GM18868 (cell line): Measurements from ENCODE around the gene CTSF.
"Not testable (repeated sequence)": the region's sequence is repeated elsewhere in the genome, so short reads cannot be mapped to it uniquely, and the experiment has no call there.

Experiments used
- ATAC-seq: cut with Tn5 transposase; IDR thresholded peaks from one replicate; pipeline ENCODE4 v1.9.1; 2021; ENCODE audit warnings: mild to moderate bottlenecking, moderate library complexity; ENCODE audit not compliant: unreplicated experiment

Gene CTSF

DNA sequence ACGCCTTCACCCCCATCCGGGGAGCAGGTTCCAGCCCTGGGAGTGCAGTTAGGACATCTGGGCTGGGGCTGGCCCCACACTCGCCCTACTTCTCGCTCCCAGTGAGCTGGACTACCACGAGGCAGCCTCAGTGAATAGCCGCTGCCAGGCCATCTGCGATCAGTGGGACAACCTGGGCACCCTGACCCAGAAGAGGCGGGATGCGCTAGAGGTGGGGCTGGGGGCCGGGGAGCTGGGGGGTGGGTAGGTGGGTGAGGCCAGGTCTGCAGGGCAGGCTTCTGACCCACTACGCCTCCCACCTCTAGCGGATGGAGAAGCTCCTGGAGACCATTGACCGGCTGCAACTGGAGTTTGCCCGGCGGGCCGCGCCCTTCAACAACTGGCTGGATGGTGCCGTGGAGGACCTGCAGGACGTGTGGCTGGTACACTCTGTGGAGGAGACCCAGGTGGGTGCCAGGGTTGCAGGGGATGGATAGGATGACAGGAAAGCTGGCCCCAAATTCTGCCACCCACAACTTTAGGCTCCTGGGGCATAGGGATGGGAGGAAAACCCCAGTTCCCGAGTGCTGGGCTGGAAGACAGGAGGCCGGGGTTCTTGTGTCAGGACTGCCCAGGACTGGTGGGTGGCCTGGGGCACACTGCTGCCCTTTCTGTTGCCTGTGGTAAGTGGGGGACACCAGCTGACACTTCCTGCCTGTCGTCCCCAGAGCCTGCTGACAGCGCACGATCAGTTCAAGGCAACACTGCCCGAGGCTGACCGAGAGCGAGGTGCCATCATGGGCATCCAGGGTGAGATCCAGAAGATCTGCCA is 8.3 kb downstream of the CTSF start:
- no peak for ATAC-seq

DNA sequence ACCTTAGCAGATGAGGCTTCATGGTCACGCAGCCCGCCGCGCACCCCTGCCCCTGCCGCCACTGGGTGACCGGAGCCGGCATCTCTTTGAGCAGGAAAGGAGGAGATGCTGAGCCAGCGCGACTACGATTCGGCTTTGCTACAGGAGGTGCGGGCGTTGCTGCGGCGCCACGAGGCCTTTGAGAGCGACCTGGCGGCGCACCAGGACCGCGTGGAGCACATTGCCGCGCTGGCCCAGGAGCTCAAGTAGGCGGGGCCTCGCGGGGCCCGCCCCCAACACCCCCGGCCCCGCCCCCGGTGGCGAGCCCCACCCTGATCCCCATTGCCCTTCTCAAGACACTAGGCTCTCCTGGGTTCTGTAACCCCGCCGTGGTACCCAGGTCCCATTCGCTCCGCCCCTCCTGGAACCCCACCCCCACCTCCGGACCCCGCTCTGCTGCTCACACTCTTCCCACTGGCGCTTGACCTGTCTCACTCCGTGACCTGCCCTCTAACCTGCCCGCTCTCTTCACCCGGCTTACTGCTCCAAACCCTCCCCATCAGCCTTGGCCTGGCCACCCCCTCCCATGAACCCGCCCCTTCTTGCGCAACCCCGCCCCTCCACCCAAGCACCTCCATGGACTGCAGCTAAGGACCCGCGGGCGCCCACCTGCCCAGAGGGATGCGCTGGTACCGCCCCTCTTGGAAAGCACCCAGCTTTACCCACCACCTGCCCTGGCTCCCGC is 9.1 kb downstream of the CTSF start:
- ATAC-seq: no peak

DNA sequence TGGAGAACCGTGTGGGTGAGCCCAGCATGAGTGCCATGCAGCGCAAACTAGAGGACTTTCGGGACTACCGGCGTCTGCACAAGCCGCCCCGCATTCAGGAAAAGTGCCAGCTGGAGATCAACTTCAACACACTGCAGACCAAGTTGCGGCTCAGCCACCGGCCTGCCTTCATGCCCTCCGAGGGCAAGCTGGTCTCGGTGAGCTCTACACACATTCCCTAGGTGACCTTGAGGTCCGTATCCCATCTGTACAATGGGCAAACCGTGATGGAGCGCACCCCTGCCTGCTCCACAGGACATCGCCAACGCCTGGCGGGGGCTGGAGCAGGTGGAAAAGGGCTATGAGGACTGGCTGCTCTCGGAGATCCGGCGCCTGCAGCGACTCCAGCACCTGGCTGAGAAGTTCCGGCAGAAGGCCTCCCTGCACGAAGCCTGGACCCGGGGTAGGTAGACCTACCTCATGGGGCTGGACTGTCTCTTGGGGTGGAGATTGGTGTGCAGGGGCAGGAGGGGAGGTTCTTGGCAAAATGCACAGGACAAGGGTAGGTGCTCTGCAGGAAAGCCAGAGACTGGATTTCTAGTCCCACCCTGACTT is 10.6 kb downstream of the CTSF start:
- no peak for ATAC-seq

DNA sequence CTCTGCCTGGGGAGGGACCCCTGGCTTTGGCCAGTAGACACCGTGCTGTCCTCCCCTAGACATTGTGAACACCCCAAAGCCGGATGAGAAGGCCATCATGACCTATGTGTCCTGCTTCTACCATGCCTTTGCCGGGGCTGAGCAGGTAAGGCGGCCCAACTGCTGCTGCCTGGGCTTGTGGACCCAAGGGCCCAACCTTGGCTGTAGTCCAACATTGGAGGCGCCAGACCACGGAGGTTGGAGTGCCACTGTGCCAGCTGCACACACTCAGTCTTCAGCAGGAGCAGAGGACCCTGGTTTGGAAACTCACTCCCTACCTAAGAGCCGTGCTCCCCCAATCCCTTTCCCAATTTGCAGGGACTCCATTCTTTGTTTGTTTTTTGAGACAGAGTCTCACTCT is 12.3 kb downstream of the CTSF start:
- no peak for ATAC-seq

DNA sequence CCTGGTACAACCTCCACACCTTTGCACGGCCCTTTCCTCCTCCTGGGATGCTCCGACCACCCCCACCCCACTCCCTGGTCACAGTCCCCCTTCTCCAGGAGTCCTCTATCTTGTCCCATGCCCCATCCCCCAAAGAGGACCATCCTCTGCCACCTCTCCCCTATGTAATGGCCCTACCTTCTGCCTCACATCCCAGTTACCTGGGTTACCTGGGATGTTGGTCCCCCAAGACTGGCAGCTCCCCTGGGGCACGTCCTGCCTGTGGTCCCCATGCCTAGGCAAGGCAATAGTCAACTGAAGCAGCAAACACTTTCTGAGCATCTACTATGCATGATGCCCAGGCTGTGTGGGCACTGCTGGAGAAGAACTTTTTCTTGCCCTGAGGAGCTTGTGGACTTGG is 13.0 kb downstream of the CTSF start:
- no peak for ATAC-seq

DNA sequence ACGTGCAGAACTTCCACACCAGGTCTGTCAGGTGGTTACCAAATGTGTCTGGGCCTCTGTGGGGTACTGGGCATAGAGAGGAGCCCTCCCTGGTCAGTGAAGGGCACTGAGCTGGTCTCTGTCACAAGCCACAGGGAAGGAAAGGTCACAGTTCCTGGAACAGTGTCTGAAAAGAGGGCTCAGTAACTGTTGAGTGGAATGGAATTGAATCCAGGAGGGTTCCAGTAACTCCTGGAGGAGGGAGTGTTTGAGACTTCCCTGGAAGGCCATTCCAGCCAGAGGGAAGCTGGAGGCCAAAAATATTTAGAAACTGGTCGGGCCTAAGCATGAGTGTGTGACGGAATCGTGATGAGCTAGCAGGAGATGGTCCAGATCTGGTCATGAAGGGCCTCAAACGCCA is 13.8 kb downstream of the CTSF start:
- ATAC-seq: no peak

DNA sequence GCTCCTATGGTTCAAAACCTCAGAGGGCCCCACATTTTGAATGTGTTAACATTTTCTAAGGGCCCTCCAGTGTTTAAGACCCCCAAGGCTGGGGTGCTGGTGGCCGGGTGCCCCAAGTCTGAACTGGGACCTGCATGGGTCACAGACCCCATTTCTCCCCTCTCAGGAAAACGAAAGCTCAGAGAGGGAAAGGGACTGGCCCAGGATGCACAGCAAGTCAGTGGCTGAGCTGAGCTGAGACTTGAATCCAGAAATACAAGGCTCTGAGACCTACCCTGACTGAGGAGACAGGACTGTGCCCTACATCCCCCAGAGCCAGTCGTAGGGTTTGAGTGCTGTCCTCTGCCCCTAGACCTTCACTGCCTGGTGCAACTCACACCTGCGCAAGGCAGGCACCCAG is 17.5 kb downstream of the CTSF start:
- ATAC-seq: no peak

DNA sequence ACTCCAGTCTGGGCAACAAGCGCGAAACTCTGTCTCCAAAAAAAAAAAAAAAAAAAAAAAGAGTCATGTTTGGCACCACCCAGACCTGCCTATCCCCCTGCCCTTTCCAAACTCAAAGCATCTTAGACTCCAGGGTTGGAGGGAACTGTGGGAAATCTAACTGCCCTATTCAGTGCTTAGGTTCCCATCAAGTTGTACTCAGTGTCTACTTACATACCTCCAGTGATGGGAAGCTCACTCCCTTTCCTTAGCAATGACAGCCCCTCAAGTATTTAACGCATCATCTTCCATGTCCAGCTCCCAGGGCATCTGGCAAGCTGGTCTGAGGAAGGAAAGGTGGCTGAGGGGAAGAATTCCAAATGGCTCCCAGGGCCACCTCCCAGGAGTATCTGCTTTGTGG is 18.7 kb downstream of the CTSF start:
- no peak for ATAC-seq

DNA sequence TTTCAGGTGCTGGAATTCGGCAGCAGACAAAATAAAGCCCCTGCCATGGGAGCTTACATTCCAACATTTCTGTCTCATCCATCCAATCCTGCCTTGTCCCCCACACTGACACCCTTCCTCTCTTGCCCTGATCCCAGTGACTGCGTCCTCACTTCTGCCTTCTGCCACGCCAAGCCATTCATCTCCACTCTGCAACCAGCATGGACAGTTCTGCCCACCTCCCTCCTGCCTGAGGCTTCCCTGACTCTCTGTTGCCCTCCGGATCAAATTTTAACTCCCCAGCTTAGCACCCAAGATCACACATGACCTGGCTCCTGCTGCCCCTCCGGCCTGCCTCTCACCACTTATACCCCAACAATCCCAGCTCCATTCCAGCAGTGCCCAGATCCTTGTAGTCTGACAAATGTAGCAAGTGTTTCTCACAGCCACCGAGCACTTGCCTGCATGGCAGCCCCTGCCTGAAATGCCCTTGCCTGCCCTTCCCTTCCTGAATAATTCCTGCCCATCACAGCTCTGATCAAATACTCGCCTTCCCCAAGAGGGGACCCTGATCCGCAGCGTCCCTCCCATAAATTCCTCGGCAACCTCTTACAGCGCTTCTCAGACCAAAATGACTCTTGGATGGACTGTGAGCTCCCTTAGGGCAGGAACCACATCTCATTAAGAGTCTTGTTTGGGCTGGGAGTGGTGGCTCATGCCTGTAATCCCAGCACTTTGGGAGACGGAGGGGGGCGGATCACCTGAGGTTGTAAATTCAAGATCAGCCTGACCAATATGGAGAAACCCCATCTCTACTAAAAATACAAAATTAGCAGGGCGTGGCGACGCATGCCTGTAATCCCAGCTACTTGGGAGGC is 19.4 kb downstream of the CTSF start:
- no peak for ATAC-seq

DNA sequence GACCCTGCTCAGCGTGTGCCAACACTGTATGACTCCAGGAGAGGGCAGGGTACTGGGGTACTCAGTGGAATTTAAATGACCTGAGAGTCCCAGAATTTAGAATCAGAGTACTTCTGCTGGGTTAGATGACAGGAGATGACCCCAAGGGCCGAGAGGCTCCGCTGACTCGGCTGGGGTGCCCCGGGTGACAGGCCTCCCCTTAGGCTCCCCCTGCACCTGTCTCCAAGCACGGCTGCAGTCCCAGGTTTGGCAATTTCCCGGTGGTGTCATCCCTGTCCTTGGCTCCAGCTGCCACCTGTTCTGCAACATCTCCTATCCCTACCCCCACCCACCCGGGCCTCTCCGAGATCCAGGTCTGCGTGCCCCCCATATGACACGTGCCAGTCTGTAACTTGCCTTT is 20.4 kb downstream of the CTSF start:
- ATAC-seq: no peak

DNA sequence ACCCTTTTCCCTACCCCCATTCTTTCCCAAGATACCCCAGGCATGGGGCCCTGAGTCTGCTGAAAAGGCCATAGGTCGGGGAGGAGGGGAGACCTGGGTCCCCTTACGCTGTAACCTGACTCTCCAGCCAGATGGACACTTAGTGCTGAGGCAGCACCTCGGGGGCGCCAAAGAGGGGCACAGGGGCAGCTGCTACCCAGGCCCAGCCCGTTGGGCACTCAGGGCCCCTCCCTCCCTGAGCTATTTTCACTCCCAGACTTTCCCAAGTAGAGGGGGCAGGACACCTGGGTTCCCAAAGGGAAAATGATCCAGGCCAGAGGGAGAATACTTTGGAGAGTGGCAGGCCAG is 20.8 kb downstream of the CTSF start:
- no peak for ATAC-seq

DNA sequence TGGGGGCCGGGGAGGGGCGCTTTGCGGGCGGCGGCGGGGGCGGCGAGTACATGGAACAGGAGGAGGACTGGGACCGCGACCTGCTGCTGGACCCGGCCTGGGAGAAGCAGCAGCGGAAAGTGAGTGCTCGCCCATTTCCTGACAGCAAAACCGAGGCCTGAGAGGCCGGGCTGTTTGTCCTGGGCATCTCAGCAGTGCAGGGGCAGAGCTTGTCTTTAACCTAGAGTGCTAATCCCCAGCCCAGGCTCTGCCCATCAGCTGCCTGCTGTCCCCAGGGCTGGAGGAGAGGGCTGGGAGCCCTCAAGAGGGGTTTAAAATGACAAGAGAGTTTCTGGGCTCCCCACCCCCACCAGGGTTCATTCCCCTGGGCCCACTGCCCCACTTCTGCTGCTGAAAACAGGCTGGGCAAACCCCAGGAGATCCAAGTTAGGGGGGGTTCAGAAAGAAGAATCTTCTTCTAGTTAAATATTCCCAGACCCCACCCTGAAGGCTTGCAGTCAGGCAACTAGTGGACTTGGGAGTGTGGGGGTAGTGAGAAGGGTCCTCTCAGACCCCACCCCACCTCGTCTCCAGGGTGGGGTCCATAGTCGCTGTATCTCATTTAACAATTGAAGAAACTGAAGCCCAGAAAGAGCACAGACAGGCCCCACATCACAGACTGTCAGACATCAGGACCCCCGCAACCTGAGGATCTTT is 21.3 kb downstream of the CTSF start:
- ATAC-seq: no peak

DNA sequence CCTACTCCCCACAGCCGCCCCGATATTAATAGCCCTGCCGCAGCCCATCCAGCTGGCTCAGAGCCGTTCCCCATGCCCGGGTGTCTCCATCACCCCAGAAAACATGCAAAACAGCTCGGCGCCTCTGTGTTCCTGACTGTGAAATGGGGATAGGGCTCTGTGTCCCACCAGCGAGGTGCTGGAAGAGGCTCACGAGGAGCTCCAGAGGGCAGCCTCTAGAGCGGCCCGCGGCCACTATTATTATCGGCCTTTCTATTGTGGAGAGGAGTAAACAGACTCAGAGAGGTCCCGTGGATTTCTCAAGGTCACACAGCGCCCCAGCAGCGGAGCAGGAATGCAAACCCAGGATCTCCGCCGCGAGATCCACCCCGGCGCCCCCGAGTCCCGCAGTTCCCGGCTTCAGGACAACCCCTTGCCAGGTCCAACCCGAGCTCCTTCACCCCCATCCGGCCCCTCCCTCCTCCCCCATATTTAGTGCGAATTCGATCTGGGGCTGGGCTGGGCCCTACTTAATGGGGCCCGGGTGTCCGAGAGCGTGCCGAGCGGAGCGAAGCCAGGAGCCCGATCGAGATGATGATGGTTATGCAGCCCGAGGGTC is 21.9 kb downstream of the CTSF start, which contains the start of gene ACTN3:
TSS of gene ACTN3 (plus strand) at position 536 of the 598 bp plus-strand sequence. CDS start at position 571, 35 bp downstream.
- no peak for ATAC-seq

DNA sequence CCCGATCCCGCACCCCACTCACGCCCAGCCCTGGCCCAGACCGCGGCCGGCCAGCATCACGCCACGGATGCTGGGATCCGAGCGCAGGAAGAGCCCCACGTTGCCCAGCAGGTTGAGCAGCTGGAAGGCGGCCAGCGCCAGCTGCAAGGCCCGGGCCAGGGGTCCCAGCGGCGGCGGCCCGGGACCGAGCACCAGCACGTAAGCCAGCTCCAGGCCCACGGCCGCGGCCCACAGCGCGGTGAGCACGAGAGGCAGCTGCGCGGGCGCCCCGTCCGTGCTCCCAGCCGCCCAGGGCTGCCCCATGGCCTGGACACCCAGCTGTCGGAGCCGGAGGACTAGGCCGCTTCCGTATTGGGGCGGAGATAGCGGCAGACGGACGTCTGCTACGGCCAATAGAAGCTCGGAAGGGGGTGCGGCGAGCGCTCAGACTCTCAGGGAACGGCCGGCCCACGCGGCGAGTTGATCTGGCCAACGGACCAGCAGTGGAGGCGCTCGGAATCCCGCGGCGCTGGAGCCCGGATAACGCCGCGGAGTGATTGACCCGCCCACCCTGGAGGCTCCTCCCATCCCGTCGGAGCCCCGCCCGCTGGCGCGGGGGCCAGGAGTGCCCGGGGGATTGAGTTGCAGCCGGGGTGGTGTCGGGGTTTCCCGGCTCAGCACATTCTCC is 22.6 kb downstream of the CTSF start, which contains the start of gene ZDHHC24:
TSS of gene ZDHHC24 (minus strand) at position 348 of the 667 bp plus-strand sequence. CDS start at position 303, 45 bp downstream.
- peak; percentile 81 for ATAC-seq

DNA sequence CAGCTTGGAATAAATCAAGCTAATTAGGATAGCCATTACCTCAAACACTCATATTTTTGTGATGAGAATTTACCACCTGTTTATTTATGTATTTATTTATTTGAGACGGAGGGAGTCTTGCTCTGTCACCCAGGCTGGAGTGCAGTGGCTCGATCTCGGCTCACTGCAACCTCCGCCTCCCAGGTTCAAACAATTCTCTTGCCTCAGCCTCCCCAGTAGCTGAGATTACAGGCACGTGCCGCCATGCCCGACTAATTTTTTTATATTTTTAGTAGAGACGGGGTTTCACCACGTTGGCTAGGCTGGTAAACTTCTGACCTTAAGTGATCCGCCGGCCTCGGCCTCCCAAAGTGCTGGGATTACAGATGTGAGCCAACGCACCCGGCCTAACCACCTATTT is 23.5 kb downstream of the CTSF start:
- not testable (repeated sequence) for ATAC-seq

DNA sequence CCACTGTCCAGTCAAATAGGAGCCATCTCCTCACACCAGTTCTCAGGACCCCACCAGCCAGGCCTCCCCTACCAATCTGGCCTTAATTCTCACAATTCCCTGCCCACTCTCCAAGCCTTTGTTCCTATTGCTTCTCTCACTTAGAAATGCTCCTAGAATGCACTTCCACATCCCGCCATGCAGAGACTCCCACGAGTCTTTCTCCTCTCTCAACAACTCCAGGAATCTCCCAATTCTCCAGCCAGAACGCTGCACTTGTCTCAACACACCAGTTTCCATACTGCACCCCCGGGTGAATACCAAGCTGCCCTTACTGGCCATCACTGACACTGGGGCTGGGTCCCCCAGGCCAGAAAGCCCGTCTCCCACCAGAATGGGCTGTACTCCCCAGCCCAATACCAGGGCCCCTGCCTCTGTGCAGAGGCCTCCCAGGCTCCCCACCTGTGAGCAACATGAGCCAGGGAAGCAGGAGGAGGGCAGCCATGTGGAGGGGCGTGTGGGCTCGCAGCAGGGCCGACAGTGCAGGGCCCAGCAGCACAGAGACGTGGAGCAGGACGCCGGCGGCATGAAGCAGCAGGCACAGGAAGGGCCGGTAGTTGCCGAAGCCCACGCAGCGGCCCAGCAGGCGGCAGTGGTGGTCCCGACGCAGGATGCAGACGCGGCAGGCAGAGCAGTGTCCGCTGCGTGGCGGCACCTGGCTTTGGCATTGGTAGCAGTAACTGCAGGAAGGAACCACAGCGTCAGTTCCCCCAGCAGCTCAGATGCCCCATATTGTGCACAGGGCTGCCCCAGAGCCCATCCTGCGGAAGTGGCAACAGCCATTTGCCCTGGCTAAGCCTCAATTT is 24.9 kb downstream of the CTSF start:
- ATAC-seq: no peak

DNA sequence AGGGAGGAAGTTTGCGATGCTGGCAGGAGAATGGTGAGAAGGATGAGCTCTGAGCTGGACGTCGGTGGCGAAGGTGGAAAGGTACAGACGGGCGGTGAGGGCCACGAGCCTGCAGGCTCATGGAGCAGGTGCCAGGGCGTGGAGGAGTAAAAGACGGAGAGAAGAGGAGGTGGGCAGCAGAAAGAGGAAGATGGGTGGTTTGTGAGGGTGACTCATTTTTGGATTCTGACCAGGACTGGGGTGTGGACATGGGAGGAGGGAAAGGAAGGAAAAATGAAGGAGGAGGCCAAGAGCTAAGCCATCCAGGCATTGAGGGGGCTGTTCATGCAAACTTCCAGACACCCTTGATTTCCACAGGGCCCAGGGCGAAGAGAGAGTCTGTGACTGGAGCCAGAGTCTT is 26.0 kb downstream of the CTSF start:
- no peak for ATAC-seq

DNA sequence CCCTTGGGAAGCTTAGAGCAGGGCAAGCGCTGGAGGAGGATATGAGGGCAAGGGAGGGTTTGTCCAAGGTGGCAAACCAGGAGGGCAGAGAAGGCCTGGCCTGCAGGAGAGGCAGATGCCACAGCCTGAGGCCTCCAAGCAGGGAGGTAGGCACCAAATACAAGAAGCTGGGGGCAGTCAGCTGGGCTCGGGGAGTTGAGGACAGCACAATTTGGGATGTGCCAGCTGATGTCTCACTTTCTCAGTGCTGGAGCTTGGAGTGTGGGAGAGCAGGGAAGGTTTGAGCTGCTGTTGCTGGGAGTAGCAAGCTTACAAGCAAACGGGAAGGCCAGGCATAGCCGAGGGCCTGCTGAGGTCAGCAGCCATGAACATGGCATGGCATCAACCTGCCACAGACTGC is 26.5 kb downstream of the CTSF start:
- no peak for ATAC-seq

DNA sequence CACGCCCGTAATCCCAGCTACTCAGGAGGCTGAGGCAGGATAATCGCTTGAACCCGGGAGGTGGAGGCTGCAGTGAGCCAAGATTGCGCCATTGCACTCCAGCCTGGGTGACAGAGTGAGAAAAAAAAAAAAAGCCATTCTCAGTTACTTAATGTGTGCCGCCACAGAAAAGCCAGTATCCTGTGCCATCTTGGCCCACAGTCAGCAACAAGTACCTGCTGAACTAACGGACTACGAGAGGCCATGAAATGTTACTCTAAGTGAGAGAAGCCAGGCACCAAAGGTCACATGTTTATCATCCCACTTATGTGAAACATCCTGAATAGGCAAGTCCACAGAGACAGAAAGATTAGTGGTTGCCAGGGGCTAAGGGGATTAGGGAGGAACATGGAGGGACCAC is 27.8 kb downstream of the CTSF start:
- ATAC-seq: not testable (repeated sequence)
